IMR-90 (cell line): Measurements from ENCODE around the gene CD40LG. TPM values are rescaled to one million over a fixed set of nuclear protein-coding genes. Genes with fewer than 3 reads are reported as not detected.

Source experiments
- ATAC-seq: fragments of 200-7000 bp; cut with Tn5 transposase; 2 replicates; pipeline ENCODE4 v1.9.1; 2020; ENCODE audit warnings: low read depth, mild to moderate bottlenecking, moderate library complexity
- BruUV-seq: library from RNA; stranded (reverse); fragments of 400-500 nt; replicated peaks from 2 replicates; lab custom pipeline; 2021; lab: Mats Ljungman, UMichigan
- CTCF ChIA-PET: fragments of 300-600 bp; formaldehyde crosslinking; extraction: SDS; loops from one replicate; lab custom pipeline; 2021; ENCODE audit warnings: antibody characterized with exemption; lab: Yijun Ruan, JAX
- POLR2A ChIA-PET: fragments of 300-600 bp; sonication (Branson Sonifier 250); formaldehyde crosslinking; loops from one replicate; lab custom pipeline; 2022; ENCODE audit warnings: antibody characterized with exemption; ENCODE audit not compliant: unreplicated experiment; lab: Charles Lee
- DNase-seq: peaks from one replicate; pipeline ENCODE4 v3.0.0; 2013
- H2AFZ ChIP-seq: replicated peaks from 2 replicates; pipeline ENCODE3; 2013; ENCODE audit warnings: low read length, mild to moderate bottlenecking; ENCODE audit not compliant: poor library complexity
- H2AK5ac ChIP-seq: 2 replicates; pipeline ENCODE4 v1.6.1; 2013; ENCODE audit warnings: low read depth, low read length, inconsistent platforms
- H2AK9ac ChIP-seq: replicated peaks from 2 replicates; pipeline ENCODE3; 2013; ENCODE audit warnings: mild to moderate bottlenecking, low read depth, low read length, moderate library complexity; ENCODE audit not compliant: poor library complexity
- H2BK120ac ChIP-seq: 2 replicates; pipeline ENCODE4 v1.6.1; 2013; ENCODE audit warnings: low read depth, low read length, inconsistent platforms
- H2BK15ac ChIP-seq: 3 replicates; pipeline ENCODE4 v1.6.1; 2013; ENCODE audit warnings: low read depth, low read length, inconsistent platforms
- H2BK20ac ChIP-seq: 2 replicates; pipeline ENCODE4 v1.6.1; 2013; ENCODE audit warnings: low read depth, mild to moderate bottlenecking, inconsistent platforms, low read length, moderate library complexity
- H2BK5ac ChIP-seq: 2 replicates; pipeline ENCODE4 v1.6.1; 2013; ENCODE audit warnings: mild to moderate bottlenecking, low read depth, low read length, inconsistent platforms; ENCODE audit not compliant: poor library complexity, severe bottlenecking
- H3K14ac ChIP-seq: replicated peaks from 2 replicates; pipeline ENCODE4 v1.6.1; 2013; ENCODE audit warnings: low read depth, low read length, inconsistent platforms
- H3K18ac ChIP-seq: 2 replicates; pipeline ENCODE4 v1.6.1; 2013; ENCODE audit warnings: low read depth, low read length, control low read depth
- H3K23ac ChIP-seq: 2 replicates; pipeline ENCODE4 v1.6.1; 2013; ENCODE audit warnings: low read depth, low read length, inconsistent platforms
- H3K27ac ChIP-seq: 2 replicates; pipeline ENCODE4 v1.5.1; 2013; ENCODE audit warnings: mild to moderate bottlenecking, control low read depth, low read length; ENCODE audit not compliant: insufficient read depth
- H3K27me3 ChIP-seq: 2 replicates; pipeline ENCODE4 v1.6.1; 2013; ENCODE audit warnings: low read length; ENCODE audit not compliant: control insufficient read depth, insufficient read depth
- H3K36me3 ChIP-seq: 2 replicates; pipeline ENCODE4 v1.6.1; 2013; ENCODE audit warnings: low read length, mixed read lengths; ENCODE audit not compliant: control insufficient read depth, insufficient read depth
- H3K4ac ChIP-seq: 2 replicates; pipeline ENCODE4 v1.6.1; 2013; ENCODE audit warnings: low read depth, low read length, inconsistent platforms
- H3K4me1 ChIP-seq: 2 replicates; pipeline ENCODE4 v1.6.1; 2013; ENCODE audit warnings: low read length, mixed read lengths; ENCODE audit not compliant: control insufficient read depth, insufficient read depth
- H3K4me2 ChIP-seq: 2 replicates; pipeline ENCODE4 v1.6.1; 2013; ENCODE audit warnings: low read depth, mild to moderate bottlenecking, control low read depth, low read length, moderate library complexity
- H3K4me3 ChIP-seq: 2 replicates; pipeline ENCODE4 v1.5.1; 2013; ENCODE audit warnings: low read depth, mild to moderate bottlenecking, control low read depth, low read length, moderate library complexity; ENCODE audit not compliant: insufficient read depth
- H3K56ac ChIP-seq: 2 replicates; pipeline ENCODE4 v1.6.1; 2013; ENCODE audit warnings: low read length, inconsistent platforms; ENCODE audit not compliant: insufficient read depth; ENCODE audit errors: extremely low read depth
- H3K79me1 ChIP-seq, 2 experiments: 2 replicates each; pipeline ENCODE4 v1.6.1; 2013; ENCODE audit warnings: low read length in 2 of 2, inconsistent platforms in 1 of 2, low read depth in 1 of 2
- H3K9ac ChIP-seq: 2 replicates; pipeline ENCODE4 v1.6.1; 2013; ENCODE audit warnings: low read depth, low read length, control low read depth
- H3K9me1 ChIP-seq: 2 replicates; pipeline ENCODE4 v1.6.1; 2013; ENCODE audit warnings: low read length, inconsistent platforms; ENCODE audit not compliant: insufficient read depth
- H3K9me3 ChIP-seq: 2 replicates; pipeline ENCODE4 v1.6.1; 2013; ENCODE audit warnings: low read length; ENCODE audit not compliant: control insufficient read depth, insufficient read depth
- H4K20me1 ChIP-seq: 2 replicates; pipeline ENCODE4 v1.6.1; 2013; ENCODE audit warnings: low read length, inconsistent platforms; ENCODE audit not compliant: insufficient read depth
- H4K5ac ChIP-seq: 2 replicates; pipeline ENCODE4 v1.6.1; 2013; ENCODE audit warnings: mild to moderate bottlenecking, low read depth, low read length, control low read depth
- H4K8ac ChIP-seq, 2 experiments: 2 replicates each; pipeline ENCODE4 v1.6.1; 2013; ENCODE audit warnings: low read depth in 2 of 2, low read length in 2 of 2, control low read depth in 1 of 2, inconsistent platforms in 1 of 2
- H4K91ac ChIP-seq: 2 replicates; pipeline ENCODE4 v1.6.1; 2013; ENCODE audit warnings: low read depth, low read length, inconsistent platforms; ENCODE audit not compliant: insufficient read depth
- BHLHE40 ChIP-seq: fragments of 150-350 bp; IDR thresholded peaks from 2 replicates; pipeline ENCODE4 v1.6.1; 2016; ENCODE audit warnings: mild to moderate bottlenecking, low read depth, low read length
- CEBPB ChIP-seq: IDR thresholded peaks from 2 replicates; pipeline ENCODE4 v1.6.1; 2012; ENCODE audit warnings: low read depth, low read length, improper control_type of control experiment
- CHD1 ChIP-seq: IDR thresholded peaks from 2 replicates; pipeline ENCODE4 v1.6.1; 2012; ENCODE audit warnings: low read depth, low read length, improper control_type of control experiment
- FOS ChIP-seq: fragments of 150-350 bp; IDR thresholded peaks from 2 replicates; pipeline ENCODE4 v1.6.1; 2016; ENCODE audit warnings: low read depth, low read length
- MAFK ChIP-seq: IDR thresholded peaks from 2 replicates; pipeline ENCODE4 v1.6.1; 2012; ENCODE audit warnings: low read depth, low read length, improper control_type of control experiment
- MAZ ChIP-seq: IDR thresholded peaks from 2 replicates; pipeline ENCODE4 v1.6.1; 2012; ENCODE audit warnings: low read depth, mild to moderate bottlenecking, low read length, improper control_type of control experiment, moderate library complexity, borderline replicate concordance
- MXI1 ChIP-seq: IDR thresholded peaks from 2 replicates; pipeline ENCODE4 v1.6.1; 2012; ENCODE audit warnings: low read depth, mild to moderate bottlenecking, low read length, moderate library complexity, borderline replicate concordance
- NFE2L2 ChIP-seq: fragments of 150-350 bp; IDR thresholded peaks from 2 replicates; pipeline ENCODE4 v1.6.1; 2016; ENCODE audit warnings: low read depth, mild to moderate bottlenecking, low read length
- POLR2A ChIP-seq: IDR thresholded peaks from 2 replicates; pipeline ENCODE4 v1.6.1; 2012; ENCODE audit warnings: mild to moderate bottlenecking, low read depth, low read length
- RAD21 ChIP-seq: IDR thresholded peaks from 2 replicates; pipeline ENCODE4 v1.6.1; 2012; ENCODE audit warnings: low read length, improper control_type of control experiment
- RCOR1 ChIP-seq: IDR thresholded peaks from 2 replicates; pipeline ENCODE4 v1.6.1; 2012; ENCODE audit warnings: mild to moderate bottlenecking, low read length, improper control_type of control experiment; ENCODE audit not compliant: insufficient replicate concordance
- RFX5 ChIP-seq: IDR thresholded peaks from 2 replicates; pipeline ENCODE4 v1.8.0; 2012; ENCODE audit warnings: low read depth, mild to moderate bottlenecking, low read length, moderate library complexity
- SMC3 ChIP-seq: fragments of 150-350 bp; IDR thresholded peaks from 2 replicates; pipeline ENCODE4 v1.6.1; 2016; ENCODE audit warnings: low read depth, mild to moderate bottlenecking, antibody characterized with exemption, low read length, moderate library complexity
- WGBS, 2 experiments: methylation state at CpG; one replicate each; pipeline versions ENCODE4 v1.1.5 to v1.1.7; 2013; ENCODE audit warnings: missing lambda C conversion rate in 2 of 2; ENCODE audit not compliant: insufficient read length in 1 of 2; ENCODE audit errors: extremely low coverage in 2 of 2; 5-methylcytosine and 5-hydroxymethylcytosine counted together
- dilution Hi-C: fragments of 300-500 bp; cut with HindIII; formaldehyde crosslinking; loops from one replicate; pipeline ENCODE4 v1.14.3; 2018; ENCODE audit warnings: low sequenced_read_pairs; ENCODE audit not compliant: unreplicated experiment
- in situ Hi-C: fragments of 300-500 bp; cut with MboI; formaldehyde crosslinking; loops from 3 replicates; pipeline ENCODE4 v1.14.3; 2019; ENCODE audit warnings: low sequenced_read_pairs, inconsistent platforms, mixed read lengths
- intact Hi-C: fragments of 100-400 bp; cut with micrococcal nuclease; formaldehyde crosslinking; loops from 2 replicates; pipeline ENCODE4 v1.10.0; 2022
- polyA plus RNA-seq, 3 experiments: library from polyadenylated mRNA; depleted of rRNA; stranded (reverse); fragments of >200 nt; gene quantifications; 2 replicates each; pipeline ENCODE4 v1.2.3, GENCODE V29; 2012; ENCODE audit warnings: low replicate concordance in 1 of 3
- total RNA-seq: library from RNA; depleted of rRNA; stranded (reverse); fragments of >200 nt; gene quantifications from 2 replicates; pipeline ENCODE4 v1.2.3, GENCODE V29; 2012
- TF ChIP-seq, protein P1 (sequence below): conservative IDR thresholded peaks from 2 replicates; pipeline ENCODE4 v1.5.1; 2012; ENCODE audit warnings: mild to moderate bottlenecking, low read depth, low read length, improper control_type of control experiment
- TF ChIP-seq, protein P2 (sequence below): fragments of 150-350 bp; IDR thresholded peaks from 2 replicates; pipeline ENCODE4 v1.6.1; 2017; ENCODE audit warnings: mild to moderate bottlenecking, antibody characterized with exemption, low read length, low read depth
- TF ChIP-seq, protein P3 (sequence below): fragments of 150-350 bp; IDR thresholded peaks from 2 replicates; pipeline ENCODE4 v1.6.1; 2016; ENCODE audit warnings: low read depth, mild to moderate bottlenecking, low read length, moderate library complexity, borderline replicate concordance

Gene CD40LG
- total and polyA plus RNA-seq, 2 of the 4 experiments (the other 2 are of a cell fraction), result not detected

DNA sequence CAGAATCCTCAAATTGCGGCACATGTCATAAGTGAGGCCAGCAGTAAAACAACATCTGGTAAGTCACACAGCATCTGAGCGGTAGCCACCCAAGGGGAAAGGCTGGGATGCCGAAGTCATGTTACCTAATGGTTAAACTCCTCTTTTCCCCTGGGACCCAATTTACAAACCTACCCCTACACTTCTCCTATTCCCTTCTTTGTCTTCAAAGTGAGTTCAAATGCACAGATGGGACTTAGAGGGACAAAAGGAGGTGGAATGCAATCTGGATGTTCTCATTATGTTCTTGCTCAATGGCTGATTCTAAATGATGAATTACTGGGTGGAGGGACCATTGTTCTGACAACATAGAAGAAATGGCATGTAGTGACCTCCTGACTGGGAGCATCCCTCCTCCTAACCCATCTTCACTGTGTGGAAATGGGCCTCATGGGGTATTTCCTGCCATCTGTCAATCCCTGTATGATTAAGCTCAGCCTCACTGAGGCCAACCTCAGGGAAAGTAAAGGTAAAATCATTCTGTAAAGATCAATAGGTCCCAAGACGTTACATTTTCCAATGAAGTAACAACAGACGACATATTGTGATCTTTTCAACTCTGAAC, 8.5 kb downstream of the CD40LG start:
- in situ Hi-C loops, result no loop called here
- H2BK15ac ChIP-seq, result no peak overlapping the region
- H3K18ac ChIP-seq, result no peak overlapping the region
- H2BK20ac ChIP-seq, result no peak overlapping the region
- no peaks in the 10 kb centered on the region for H4K20me1 ChIP-seq
- ChIA-PET POLR2A (no interaction called here), CTCF (no interaction called here)
- intact Hi-C loops, result no loop called here
- no peak overlapping the region for H3K56ac ChIP-seq
- no peak overlapping the region for H4K8ac ChIP-seq
- no peak overlapping the region for H2AK5ac ChIP-seq
- no peak overlapping the region for H4K91ac ChIP-seq
- no peaks in the 10 kb centered on the region for H3K4me1 ChIP-seq
- H2BK5ac ChIP-seq, result no peak overlapping the region
- no peak for TF ChIP-seq MXI1
- TF ChIP-seq MAZ, result no peak
- TF ChIP-seq RCOR1, result no peak
- no peak for TF ChIP-seq MAFK
- TF ChIP-seq, protein P1, sequence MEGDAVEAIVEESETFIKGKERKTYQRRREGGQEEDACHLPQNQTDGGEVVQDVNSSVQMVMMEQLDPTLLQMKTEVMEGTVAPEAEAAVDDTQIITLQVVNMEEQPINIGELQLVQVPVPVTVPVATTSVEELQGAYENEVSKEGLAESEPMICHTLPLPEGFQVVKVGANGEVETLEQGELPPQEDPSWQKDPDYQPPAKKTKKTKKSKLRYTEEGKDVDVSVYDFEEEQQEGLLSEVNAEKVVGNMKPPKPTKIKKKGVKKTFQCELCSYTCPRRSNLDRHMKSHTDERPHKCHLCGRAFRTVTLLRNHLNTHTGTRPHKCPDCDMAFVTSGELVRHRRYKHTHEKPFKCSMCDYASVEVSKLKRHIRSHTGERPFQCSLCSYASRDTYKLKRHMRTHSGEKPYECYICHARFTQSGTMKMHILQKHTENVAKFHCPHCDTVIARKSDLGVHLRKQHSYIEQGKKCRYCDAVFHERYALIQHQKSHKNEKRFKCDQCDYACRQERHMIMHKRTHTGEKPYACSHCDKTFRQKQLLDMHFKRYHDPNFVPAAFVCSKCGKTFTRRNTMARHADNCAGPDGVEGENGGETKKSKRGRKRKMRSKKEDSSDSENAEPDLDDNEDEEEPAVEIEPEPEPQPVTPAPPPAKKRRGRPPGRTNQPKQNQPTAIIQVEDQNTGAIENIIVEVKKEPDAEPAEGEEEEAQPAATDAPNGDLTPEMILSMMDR, result no peak
- TF ChIP-seq RFX5, result no peak
- TF ChIP-seq CHD1, result no peak
- TF ChIP-seq, protein P2, sequence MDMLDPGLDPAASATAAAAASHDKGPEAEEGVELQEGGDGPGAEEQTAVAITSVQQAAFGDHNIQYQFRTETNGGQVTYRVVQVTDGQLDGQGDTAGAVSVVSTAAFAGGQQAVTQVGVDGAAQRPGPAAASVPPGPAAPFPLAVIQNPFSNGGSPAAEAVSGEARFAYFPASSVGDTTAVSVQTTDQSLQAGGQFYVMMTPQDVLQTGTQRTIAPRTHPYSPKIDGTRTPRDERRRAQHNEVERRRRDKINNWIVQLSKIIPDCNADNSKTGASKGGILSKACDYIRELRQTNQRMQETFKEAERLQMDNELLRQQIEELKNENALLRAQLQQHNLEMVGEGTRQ, result no peak
- no peak for TF ChIP-seq FOS
- TF ChIP-seq CEBPB, result no peak
- no peak for TF ChIP-seq BHLHE40
- no peak for TF ChIP-seq NFE2L2
- TF ChIP-seq RAD21, result no peak
- no peak for TF ChIP-seq POLR2A
- no peak for TF ChIP-seq SMC3
- TF ChIP-seq, protein P3, sequence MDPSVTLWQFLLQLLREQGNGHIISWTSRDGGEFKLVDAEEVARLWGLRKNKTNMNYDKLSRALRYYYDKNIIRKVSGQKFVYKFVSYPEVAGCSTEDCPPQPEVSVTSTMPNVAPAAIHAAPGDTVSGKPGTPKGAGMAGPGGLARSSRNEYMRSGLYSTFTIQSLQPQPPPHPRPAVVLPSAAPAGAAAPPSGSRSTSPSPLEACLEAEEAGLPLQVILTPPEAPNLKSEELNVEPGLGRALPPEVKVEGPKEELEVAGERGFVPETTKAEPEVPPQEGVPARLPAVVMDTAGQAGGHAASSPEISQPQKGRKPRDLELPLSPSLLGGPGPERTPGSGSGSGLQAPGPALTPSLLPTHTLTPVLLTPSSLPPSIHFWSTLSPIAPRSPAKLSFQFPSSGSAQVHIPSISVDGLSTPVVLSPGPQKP, result no peak
- no peaks in the 10 kb centered on the region for H3K9me3 ChIP-seq
- no peak overlapping the region for H3K14ac ChIP-seq
- H3K9me1 ChIP-seq, result no peaks in the 10 kb centered on the region
- ATAC-seq (no peak), DNase-seq (no peak)
- no peak overlapping the region for H3K4me3 ChIP-seq
- H3K79me1 ChIP-seq, result no peaks in the 10 kb centered on the region
- no peak overlapping the region for H3K9ac ChIP-seq
- no peaks in the 10 kb centered on the region for H3K36me3 ChIP-seq
- no peak overlapping the region for H3K23ac ChIP-seq
- H2AFZ ChIP-seq, result no peak overlapping the region
- no peak overlapping the region for H3K27ac ChIP-seq
- peaks cover 8% of the 10 kb centered on the region for H3K27me3 ChIP-seq
- dilution Hi-C loops, result no loop called here
- H3K4ac ChIP-seq, result no peak overlapping the region
- H3K4me2 ChIP-seq, result no peak overlapping the region
- WGBS, 2 experiments, result 100% methylated on average over 1 of the region's 5 CpGs; no CpG with 5 or more reads in 1 of the 2 experiments
- no peak overlapping the region for H4K5ac ChIP-seq
- H2AK9ac ChIP-seq, result no peak overlapping the region
- H2BK120ac ChIP-seq, result no peak overlapping the region
- no TSS peak for BruUV-seq
